GM18873 (cell line): ENCODE data around the gene GCAT.

Experiments
- ATAC-seq: cut with Tn5 transposase; IDR thresholded peaks from one replicate; pipeline ENCODE4 v1.9.1; 2021; ENCODE audit warnings: mild to moderate bottlenecking, moderate library complexity, moderate number of reproducible peaks; ENCODE audit not compliant: unreplicated experiment, low FRiP score

GCAT gene

GRCh38 chr22:37806409-37807333 lies 1.1 kb upstream of the GCAT start:
- no peak for ATAC-seq

GRCh38 chr22:37808294-37808657 lies 542 bp downstream of the GCAT start:
- ATAC-seq: no peak

DNA sequence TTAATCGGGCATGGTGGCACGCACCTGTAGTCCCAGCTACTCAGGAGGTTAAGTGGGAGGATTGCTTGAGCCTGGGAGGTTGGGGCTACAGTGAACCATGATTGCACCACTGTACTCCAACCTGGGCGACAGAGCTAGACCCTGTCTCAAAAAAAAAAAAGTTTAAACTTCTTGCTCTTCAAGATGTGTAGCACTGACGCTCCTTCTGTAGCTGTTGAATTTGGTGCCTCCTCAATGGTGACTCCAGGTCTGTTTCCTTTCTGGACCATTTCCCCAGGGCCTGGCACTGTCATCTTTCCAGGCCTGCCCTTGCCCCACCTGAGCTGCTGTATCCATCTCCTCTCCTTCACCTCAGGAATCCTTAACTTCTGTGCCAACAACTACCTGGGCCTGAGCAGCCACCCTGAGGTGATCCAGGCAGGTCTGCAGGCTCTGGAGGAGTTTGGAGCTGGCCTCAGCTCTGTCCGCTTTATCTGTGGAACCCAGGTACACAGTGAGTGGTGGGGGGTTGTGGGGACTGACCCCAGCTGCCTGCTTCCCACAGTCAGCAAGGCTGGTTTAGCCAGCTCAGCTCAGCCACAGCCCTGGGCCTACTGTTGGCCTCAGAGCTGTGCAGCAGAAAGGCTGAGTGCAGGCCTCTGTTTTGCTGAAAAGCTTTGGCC lies 2.1 kb downstream of the GCAT start:
- no peak for ATAC-seq

- no peak for ATAC-seq
Observed at GRCh38 chr22:37811867-37812266, 4.1 kb downstream of the GCAT start.

DNA sequence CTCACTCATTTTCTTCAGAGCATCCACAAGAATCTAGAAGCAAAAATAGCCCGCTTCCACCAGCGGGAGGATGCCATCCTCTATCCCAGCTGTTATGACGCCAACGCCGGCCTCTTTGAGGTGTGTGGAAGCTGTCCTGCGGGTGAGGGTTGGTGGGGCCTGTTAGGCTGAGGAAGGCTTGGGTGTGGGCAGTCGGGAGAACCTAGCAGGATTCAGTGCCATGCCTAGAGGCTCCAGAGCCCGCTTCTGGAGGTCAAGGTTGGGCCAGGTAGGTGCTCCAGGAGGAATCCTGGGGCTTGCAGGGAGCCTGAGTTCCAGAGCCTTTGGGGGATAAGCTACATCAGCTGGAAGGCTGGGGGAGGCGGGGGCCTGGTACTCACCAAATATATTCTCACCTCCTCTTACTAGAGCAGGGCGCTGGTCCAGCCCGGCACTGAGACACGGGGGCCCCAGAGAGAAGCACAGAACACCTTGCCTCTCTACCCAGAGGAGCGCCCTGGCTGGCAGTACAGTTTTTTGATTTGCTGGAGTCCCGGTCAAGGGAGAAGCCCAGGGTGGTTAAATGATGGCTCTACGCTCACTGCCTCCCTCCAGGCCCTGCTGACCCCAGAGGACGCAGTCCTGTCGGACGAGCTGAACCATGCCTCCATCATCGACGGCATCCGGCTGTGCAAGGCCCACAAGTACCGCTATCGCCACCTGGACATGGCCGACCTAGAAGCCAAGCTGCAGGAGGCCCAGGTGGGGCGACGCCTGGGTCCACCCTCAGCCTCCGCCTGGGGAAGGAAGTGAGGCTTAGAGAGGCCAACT lies 5.3 kb downstream of the GCAT start:
- no peak for ATAC-seq

- no peak for ATAC-seq
Observed at GRCh38 chr22:37815593-37815992, 7.9 kb downstream of the GCAT start.

- ATAC-seq: no peak
Observed at GRCh38 chr22:37816543-37817180, 8.9 kb downstream of the GCAT start.

- no peak for ATAC-seq
Observed at GRCh38 chr22:37817705-37818408, 10.1 kb downstream of the GCAT start.

GRCh38 chr22:37818409-37819104 lies 10.8 kb downstream of the GCAT start:
- ATAC-seq: no peak

- no peak for ATAC-seq
Observed at GRCh38 chr22:37819105-37819433, 11.3 kb downstream of the GCAT start.

- no peak for ATAC-seq
Observed at GRCh38 chr22:37820350-37820749, 12.6 kb downstream of the GCAT start.

DNA sequence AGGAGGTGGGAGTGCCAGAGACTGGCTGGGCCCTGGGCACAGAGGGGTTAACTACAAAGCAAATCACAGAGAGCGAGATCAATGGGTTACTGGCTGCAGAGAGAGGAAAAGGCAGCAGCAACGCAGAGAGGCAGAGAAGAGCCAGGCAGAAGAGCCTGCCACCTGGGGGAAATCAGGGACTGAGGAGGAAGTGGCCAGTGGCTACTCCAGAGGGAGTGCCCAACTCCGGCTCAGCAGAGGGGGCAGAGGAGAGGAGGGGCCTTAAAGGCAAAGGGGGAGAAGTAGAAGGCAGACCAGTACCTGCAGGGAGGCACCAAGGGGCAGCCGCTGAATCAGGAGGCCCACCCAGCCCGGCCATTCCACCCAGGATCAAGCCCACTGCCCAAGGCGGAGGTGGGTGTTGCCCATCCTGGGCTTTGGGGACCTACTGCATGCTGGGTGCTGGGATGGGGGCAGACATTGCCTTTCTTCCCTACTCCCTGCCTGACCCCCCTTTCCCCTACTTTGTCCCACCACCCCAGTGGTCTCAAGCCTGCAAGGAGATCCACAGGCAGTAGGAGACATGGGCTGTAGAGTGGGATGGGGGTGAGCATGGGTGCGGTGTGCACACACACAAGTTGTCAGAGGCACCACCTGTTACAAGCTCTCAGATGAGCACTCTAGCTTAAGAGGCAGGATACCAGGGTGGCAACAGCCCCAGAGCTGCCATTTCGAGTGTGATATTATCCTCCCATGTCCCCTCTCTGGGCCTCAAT lies 14.5 kb downstream of the GCAT start:
- no peak for ATAC-seq

DNA sequence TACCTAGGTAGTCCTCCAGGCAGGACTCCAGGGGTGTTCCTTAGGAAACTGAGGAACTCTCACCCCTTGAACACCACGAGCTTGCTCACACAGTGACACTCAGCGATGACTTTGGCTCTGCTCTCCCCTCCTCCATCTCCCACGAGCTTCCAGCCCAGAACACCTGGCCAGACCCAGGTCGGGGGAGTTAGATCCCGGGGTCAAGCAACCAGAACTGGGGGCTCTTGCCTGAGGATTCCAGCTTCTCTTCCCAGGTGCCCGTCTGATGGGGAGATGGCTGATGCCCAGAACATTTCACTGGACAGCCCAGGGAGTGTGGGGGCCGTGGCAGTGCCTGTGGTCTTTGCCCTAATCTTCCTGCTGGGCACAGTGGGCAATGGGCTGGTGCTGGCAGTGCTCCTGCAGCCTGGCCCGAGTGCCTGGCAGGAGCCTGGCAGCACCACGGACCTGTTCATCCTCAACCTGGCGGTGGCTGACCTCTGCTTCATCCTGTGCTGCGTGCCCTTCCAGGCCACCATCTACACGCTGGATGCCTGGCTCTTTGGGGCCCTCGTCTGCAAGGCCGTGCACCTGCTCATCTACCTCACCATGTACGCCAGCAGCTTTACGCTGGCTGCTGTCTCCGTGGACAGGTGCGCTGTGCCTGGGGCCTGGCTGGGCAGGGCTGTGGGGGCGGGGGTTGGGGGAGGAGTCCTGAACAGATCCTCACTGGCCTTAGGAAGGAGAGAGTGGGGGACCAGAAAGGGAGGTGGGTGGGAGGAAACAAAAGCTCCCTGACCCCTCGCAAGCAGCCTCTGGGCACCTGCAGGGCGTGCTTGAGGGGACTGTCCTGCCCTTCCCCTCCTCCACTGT lies 15.6 kb downstream of the GCAT start, which contains the start of gene GALR3:
Gene GALR3, plus strand, starts transcription at position 249 of the 852 bp plus-strand sequence. Its CDS starts 25 bp downstream, at position 274.
- ATAC-seq: no peak

- ATAC-seq: no peak
Observed at GRCh38 chr22:37824674-37825641, 17.2 kb downstream of the GCAT start.

- no peak for ATAC-seq
Observed at GRCh38 chr22:37827056-37827455, 19.3 kb downstream of the GCAT start.

DNA sequence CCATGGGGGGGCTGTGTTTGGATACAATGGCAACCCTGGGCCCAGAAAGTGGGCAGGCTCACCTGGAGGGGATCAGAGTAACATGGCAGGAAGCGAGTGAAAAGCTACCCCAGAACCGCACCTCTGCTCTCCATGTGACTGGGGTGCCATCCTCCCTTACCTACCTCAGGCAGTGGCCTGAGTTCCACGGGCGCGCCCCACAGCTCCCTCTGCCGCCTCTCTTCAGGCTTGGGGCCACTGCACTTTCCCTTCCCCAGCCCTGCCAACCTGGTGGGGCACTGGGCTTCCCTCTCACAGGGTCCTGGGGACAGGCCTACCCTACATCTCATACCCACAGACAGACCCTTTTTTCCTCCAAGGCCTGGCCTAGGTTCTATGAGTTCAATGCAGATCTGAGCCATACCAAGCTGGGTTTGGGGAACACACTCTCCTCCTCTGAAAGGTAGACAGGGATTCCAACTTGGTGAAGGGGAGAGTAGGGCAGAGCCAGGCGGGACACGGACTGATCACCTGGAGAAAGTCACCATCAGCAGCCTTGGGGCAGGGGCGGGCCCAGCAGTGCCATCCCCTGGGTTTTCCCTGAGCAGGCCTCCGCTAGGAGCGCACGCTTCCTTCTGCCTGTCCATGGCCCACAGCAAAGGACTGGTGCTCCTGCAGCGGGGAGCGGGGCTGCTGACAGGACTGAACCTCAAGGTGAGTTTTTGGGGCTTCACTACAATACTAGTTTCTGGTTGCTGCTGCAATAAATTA lies 22.5 kb downstream of the GCAT start:
- no peak for ATAC-seq
